HG02970 (cell line): ENCODE results near the gene KDM4B.

Experiments
- ATAC-seq: cut with Tn5 transposase; IDR thresholded peaks from one replicate; pipeline ENCODE4 v1.9.1; 2021; ENCODE audit warnings: mild to moderate bottlenecking, moderate library complexity, moderate number of reproducible peaks; ENCODE audit not compliant: unreplicated experiment, low FRiP score

The KDM4B gene

DNA sequence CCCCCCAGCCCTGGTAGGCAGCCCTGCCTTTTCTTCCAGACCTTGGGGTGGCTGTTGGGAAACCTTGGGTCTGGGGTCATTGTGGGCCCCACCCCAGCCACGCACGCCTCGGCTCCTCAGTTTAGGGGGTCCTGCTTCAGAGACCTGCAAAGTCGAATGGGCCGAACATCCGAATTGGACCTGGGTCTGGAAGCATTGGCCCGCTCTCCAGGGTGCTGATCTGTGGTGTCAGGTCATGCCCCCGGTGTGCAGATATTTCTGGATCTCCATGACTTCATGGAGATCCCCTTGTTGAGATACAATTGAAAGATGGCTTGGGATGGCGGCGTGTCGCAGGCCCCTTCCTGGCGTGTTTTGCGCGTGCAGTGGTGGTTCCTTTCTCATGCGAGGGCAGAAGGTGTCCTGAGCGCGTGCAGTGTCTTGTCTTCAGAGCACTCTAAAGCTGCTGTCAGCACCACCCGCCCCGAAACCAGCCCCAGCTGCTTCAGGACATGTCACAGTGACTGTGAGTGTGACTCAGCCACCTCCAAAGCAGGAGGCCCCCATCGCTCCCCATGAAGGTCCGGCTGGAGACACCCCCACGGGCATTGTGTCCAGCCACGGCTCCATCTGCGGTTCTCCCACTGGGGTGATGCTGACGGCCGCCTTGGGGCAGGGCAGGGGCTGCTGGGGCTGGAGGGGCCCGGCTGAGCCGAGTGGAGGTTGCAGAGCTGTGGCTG, 112.7 kb downstream of the KDM4B start:
- no peak for ATAC-seq

DNA sequence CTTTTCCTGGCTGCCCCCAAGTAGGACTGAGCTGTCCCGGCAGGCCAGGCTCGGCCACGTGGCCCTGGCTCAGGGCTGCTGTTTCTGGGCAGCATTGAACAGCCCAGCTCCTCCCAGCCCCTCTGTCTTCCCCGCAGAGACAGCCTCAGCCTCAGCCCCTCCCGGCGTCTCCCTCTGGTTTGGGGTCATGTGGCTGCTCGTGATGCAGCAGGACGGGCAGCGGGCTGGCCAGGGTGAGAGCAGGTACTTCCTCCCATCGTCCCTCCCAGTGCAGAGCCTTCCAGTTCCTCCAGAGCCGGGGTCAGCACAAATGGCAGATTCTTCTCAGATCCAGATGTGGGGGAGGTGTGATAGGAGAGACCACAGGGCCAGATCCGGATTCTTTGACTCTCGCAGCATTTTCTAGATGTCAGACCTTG, 114.6 kb downstream of the KDM4B start:
- no peak for ATAC-seq

DNA sequence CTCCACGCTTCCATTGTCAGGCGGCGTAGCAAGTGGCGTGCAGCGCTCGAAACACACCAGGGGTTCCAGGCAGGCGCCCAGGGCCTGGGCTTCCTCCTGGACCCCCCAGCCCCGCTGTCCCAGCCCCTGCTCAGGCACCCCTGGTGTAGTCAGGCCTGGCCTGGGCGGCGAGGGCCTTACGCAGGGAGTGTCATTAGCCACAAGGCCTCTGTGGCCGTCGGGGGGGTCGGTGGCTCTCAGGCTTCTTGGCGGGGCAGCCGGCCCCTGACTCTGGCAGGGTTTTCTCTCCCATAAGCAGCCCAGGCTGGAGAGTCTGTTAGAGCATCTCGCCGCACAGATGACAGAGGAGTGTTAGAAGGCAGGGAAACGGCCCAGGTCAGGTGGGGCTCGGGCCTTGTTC, 116.7 kb downstream of the KDM4B start:
- ATAC-seq, result no peak

DNA sequence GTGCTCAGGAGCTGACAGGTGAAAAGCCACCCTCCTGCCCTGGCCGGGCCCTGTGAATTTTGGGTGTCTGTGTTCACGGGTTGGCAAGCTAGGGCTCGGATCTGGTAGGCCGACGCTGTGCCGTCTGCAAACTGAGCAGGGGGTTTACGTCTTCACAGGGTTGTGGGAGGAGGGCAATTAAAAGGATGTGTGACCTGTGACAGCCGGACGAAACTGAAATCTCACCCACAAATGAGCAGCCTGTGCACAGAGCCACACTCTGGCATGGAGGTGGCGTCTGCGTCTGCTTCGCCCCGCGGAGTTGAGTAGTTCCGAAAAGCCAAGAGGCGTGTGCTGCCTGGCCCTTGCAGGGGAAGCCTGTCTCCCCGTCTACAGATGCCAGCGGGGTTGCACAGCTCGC, 117.3 kb downstream of the KDM4B start:
- ATAC-seq, result no peak

DNA sequence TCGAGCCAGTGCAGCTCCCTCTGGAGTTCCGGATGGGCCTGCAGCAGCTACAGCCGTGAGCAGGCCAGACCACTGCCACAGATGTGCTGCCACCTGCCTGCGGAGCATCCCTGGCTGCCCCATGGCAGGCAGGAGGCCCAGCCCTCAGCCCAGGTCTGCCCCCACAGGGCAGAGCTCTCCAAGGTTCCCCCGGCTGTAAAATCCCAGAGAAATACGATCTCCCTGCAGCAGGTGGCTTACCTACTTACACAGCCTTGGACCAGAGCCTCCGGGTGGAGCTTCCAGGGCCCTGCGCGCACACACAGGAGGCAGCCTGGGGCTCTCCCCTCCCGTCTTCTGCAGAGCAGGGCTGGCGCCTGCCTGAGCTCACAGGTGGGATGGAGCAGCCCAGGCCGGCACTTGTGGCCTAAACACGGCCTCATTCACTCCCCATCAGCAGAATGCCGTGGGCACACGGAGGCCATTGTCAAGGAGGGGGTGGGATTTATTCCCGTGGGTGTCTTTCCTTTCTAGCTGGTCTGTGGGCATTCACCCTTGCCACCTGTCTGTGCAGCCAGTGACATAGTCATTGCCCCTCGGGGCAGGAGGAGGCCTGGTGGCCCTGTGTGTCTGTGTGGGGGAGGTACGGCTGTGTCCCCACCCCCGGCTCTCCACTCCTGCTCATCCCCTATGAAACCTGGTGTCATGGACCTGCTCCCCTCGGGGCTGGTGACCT, 118.0 kb downstream of the KDM4B start:
- no peak for ATAC-seq

DNA sequence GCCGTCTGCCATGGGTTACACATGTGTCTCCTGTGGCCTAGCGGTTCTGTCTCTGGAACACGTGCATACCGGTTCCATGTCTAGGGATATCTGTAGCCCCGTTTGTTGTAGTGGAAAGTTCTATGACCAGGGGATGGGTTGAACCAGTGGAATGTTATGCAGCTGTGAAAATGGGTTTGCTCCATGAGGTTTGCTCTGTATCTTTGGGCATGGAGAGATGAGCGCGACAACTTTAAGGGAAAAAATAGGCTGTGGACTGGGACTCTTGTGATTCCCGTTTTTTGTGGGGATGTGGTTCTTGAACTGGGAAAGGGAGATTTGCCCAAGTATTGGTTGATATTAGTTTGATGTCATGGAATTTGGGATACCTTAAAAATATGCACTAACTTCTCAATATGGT, 120.4 kb downstream of the KDM4B start:
- no peak for ATAC-seq

DNA sequence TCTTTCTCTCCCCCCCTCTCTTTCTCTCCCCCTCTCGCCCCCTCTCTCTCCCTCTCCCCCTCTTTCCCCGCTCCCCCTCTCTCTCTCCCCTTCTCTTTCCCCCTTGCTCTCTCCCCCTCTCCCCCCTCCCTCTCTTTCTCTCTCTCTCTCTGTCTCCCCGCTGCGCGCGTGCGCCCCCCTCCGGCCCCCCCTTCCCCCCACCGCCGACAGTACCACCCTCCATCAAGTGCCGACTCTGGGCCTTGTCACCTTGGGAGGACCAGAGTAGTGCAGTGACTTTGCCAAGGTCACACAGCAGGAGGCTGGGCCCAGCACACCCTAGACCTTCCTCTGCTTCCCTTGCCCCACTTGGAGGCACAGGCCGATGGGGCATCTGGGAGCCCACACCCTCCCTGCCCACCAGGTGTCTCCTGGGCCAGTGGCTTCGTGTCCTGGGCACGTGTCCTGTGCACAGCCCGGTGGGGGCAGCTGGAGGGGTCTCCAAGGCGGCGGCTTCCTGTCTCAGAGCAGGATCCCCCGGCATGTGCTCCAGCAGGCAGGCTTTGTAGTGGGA, 121.6 kb downstream of the KDM4B start:
- ATAC-seq, result no peak

DNA sequence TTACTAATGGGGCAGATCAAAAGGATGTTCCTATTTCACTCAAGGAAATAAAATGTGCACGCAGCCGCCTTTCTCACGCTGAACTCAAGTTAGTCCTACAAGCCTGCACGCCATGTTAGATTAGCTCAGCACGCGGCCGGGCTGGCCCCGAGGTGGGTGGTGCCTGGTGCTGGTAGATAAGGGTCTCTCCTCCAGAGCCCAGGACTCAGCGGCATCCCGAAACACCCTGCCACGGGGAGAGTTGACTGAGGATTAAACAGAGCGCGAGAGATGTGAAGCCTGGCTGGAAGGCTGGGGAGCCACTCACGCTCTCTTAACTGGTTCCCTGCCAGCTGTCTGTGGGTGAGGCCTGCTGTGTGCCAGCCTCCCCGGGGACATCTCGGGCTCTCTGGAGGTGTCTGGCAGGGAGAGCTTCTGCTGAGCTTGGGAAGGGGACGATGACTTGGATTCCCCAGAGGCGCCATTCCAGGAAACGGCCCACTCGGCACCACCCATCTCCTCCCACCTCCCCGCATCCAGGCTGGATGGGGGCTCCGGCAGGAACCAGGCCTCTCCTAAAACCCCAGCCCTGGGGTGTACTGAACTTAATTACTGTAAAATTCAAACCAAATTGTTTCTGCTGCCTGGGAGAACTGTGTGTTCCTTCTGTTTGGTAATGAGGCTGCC, 122.2 kb downstream of the KDM4B start:
- no peak for ATAC-seq

DNA sequence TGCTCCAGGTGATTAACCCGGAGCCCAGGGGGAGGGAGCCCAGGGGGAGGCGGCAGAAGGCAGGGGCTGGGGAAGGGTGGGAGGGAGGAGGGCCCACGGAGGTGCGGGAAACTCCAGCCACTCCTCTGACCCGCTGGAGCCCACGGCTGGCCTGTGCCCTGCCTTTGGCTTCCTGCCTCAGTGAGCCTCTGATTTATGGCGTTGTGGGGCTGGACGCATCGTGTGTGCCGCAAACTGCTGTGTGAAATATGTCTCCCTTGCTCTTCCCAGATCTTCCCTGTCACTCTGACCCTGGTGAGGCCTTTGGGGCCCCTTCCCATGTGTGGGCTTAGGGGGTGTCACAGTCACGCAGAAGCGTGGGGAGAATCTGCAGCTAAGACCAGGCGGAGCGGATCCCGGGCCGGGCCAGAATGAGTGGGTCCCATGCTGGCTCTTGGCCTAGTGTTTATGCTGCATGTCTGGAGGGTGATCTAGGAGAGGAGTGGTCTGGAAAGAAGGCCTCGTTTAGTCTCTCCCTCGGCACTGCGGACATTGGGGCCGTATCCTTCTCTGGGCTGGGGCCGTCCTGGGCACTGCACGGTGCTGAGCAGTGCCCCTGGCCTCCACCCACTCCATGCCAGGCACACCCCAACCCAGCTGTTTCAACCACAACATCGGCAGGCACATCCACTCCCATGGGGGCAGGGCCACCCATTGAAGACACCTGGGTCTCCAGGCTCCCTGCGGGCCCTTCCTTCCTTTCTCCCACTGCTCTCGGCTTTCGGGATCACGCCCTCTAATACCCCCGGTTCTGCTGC, 123.0 kb downstream of the KDM4B start:
- no peak for ATAC-seq

DNA sequence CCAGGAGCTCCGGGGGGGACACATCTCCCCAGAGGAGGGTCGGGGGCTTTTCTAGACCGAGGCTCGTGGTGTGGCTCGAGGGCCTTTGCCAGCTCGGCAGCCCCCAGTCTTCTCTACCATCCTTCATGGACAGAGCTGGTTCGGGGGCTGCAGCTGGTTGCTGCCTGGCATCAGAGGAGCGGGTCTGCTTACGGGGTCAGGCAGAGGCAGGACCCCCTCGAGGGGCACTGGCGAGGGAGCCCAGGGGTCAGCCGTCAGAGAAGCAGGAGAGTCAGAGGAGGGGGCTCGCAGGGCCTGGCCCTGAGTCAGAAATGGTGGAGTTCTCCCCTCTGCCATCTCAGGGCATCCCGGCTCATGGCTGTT, 123.5 kb downstream of the KDM4B start:
- ATAC-seq, result no peak

DNA sequence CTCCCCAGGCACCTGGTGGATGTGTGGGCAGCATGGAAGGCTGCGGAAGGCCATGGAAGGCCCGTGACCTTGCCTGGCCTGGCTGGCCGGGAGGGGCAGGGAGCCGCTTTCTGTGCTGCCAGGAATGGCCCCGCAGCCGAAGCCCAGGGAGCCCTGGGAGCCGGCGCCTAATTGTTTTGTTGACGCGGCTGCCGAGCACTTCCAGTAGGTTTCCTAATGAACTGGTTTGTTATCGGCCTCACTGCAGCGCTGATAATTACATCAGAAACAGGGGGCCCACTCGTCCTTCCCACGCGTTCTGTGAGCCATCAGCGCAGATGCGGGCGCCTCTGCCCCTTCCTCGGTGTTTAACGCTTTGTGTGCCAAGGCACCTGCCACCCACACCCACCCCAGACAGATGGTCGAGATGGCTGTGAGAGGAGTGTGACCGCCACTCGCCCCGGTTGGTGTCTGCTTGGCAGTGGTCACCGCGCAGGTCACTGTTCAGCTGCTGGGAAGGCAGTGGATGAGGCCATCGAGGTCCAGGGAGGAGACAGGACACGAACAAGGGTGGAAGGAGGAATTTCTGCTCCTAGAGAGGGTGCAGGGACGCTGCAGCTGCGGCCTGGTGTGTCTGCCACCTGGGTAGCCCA, 124.5 kb downstream of the KDM4B start:
- no peak for ATAC-seq

DNA sequence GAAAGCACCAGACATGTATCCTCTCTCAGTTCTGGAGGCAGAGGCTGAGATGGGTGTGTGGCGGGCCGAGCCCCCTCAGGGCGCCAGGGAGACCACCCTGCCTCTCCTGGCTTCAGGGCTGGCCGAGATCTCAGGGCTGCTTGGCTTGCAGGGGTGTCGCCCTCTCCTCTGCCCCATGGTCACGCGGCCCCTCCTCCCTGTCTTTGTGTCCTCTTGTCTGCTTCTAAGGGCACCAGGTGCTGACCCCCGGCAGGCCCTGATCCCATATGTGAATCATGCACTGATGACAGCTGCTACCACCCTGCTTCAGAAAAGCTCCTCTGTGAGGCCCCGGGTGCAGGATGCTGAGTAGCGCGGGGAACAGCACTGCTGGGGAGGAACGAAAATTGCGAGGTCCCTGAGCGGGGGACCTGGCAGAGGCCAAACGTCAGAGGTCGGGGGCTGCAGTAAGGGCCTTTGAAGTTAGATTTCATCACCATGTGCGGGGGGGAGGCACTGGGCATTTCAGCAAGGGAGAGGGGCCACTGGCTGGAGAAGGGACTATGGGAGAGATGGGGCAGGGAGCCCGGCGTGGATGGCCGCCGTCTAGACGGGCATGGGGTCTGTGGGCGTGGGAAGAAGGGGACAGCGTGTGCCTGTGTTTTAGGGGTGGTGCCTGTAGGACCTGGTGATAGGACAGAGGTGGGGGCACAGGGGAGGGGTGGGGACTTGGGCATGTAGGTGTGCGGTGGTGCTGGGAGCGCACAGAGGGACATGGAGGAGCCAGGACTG, 125.2 kb downstream of the KDM4B start:
- ATAC-seq, result no peak

DNA sequence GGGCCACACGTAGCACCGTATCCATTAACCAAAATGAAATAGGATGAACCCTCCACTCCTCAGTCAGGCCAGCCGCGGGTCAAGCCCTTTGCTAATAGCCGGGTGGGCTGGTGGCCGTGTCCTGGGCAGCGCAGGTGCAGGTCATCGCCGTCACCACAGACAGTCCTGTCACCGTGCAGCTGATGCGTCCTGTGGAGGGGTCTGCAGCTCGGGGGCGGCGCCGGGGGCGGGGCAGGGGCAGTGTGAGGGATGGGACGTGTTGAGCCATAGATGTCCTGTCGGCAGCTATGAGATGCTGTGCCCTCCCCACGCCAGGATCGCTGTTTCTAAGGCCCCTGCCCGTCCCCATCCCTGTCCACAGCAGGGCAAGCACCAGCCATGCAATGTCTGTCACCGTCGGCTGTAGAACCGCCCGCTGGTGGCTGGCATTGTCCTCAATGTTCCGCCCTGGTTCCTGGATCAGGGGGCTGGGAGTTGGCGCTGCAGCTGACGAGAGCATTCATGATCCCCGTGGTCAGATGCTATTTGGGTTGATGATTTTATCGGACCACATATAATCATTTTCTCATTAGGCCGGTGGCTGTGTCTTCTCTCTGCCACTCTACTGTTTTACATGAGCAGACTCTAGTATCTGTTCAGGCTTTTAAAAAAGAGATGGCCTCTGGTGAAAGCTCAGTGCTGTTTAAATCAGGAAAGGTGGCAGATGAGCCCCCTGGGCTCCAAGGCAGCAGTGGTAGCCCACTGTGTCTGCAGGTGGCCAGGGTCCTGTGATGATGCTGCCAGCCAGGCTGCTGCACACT, 126.1 kb downstream of the KDM4B start:
- no peak for ATAC-seq

DNA sequence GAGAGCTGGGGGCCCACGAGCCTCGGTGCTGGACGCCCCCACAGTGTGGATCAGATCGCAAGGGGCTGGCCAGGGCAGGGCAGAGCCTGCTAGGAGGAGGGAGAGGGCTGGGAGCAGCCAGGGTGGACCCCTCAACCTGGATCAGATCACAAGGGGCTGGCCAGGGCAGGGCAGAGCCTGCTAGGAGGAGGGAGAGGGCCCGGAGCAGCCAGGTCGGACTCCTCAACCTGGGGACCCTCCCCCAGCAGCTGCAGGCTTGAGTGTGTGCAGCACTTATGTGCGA, 126.6 kb downstream of the KDM4B start:
- no peak for ATAC-seq

DNA sequence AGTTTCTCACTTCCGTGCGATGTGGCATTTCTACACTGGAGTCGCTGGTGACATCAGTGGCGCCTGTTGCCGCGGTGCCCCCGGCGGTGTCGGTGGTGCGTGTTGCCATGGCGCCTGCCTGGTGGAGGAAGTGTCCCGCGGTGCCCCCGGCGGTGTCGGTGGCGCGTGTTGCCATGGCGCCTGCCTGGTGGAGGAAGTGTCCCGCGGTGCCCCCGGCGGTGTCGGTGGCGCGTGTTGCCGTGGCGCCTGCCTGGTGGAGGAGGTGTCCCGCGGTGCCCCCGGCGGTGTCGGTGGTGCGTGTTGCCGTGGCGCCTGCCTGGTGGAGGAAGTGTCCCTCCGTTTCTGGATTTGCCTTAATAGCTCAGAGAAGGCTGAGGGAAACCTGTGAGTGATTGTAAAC, 127.6 kb downstream of the KDM4B start:
- ATAC-seq, result no peak

DNA sequence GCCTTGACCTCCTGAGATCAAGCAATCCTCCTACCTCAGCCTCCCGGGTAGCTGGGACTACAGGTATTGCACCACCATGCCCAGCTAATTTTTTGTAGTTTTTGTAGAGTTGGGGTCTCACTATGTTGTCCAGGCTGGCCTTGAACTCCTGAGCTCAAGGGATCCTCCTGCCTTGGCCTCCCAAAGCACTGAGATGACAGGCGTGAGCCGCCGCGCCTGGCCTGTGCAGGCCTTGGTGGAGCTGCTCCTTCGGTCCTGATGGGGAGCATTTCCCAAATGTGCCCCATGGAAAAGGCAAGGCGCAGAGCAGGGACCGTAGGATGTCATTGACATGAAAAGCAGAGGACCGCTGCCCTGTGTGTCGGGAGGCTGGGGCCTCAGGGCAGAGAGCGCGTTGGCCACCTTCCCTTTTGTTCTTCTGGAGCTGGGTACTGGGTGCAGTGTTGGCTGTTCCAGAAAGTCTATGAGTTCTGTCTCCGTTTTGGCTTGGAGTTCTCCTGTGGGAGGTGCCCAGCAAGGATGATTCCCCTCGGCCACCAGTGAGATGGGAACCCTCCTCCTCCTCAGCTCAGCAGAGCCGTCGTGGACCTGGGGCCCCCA, 128.5 kb downstream of the KDM4B start:
- ATAC-seq, result no peak

DNA sequence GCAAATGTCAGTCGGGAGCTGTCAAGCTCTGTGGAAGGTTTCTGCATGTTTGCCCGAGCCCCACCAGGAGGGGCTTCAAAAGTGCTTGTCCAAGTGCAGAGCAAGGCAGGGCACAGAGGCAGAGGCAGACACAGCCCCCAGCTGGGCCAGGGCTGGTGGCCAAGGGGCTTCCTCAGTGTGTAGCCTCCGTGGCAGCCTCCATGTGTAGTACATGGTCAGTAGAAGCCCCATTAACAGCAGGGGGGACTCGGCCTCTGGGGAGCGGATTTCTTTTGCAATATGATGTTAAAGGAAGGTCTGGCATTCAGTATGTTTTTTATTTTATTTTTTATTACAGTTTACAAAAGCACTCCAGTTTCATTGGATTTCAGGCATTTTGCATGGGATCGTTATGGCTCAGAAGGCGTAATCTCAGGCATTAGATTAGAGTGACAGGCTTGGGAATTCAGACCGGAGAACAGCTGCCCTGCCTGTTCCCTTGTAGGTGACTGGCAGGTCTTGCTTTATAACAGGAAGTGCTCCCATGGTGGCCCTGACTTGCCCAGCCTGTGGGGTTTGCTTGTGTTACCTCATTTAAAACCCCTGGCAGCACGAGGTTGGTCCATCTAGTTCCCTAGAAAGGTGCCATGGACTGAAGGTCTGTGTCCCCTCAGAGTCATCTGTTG, 129.2 kb downstream of the KDM4B start:
- ATAC-seq, result no peak

DNA sequence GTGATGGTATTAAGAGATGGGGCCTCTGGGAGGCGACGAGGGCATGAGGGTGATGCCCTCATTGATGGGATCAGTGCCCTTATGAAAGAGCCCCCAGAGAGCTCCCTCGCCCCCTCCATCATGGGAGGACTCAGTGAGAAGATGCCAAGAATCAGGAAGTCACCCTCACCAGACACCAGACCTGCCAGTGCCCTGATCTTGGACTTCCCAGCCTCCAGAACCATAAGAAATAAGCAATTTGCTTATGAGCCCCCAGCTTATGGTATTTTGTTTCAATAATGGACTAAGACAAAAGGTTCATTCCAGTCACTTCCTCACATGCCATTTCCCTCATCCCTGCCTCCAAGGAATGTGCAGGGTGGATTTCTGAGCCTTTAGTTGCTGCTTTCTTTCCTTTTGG, 129.7 kb downstream of the KDM4B start:
- ATAC-seq, result no peak
